HEK293 (cell line): ENCODE data around the gene TMC2.

Source experiments
- CTCF ChIA-PET: fragments of 350-600 bp; formaldehyde crosslinking; extraction: SDS; loops from one replicate; lab custom pipeline; 2021; ENCODE audit warnings: antibody characterized with exemption; lab: Yijun Ruan, JAX
- POLR2A ChIA-PET: fragments of 300-600 bp; formaldehyde crosslinking; extraction: SDS; loops from one replicate; lab custom pipeline; 2020; ENCODE audit warnings: antibody characterized with exemption, inconsistent platforms; lab: Yijun Ruan, JAX
- H3K27ac ChIP-seq: fragments of 200-500 bp; sonication (Bioruptor generic); 2 replicates; pipeline ENCODE4 v1.5.1; 2014; ENCODE audit warnings: low read depth, low read length, control low read depth, inconsistent platforms; ENCODE audit errors: extremely low read depth
- H3K36me3 ChIP-seq, 2 experiments: fragments of 200-500 bp in 1 of 2; sonication (Bioruptor generic) in 1 of 2; 1 replicate in 1 of 2; 2 replicates in 1 of 2; pipeline ENCODE4 v1.5.1; 2014 to 2017; ENCODE audit warnings: inconsistent platforms in 2 of 2, low read length in 2 of 2; ENCODE audit not compliant: control insufficient read depth in 2 of 2, insufficient read depth in 1 of 2
- H3K4me1 ChIP-seq: fragments of 200-500 bp; sonication (Bioruptor generic); 2 replicates; pipeline ENCODE4 v1.5.1; 2014; ENCODE audit warnings: mild to moderate bottlenecking, low read length, inconsistent platforms; ENCODE audit not compliant: control insufficient read depth, insufficient read depth
- H3K4me3 ChIP-seq: 2 replicates; pipeline ENCODE4 v1.5.1; 2011; ENCODE audit warnings: low read depth, mild to moderate bottlenecking, control low read depth, low read length, moderate library complexity
- H3K9me3 ChIP-seq: fragments of 200-500 bp; sonication (Bioruptor generic); 2 replicates; pipeline ENCODE4 v1.5.1; 2014; ENCODE audit warnings: low read depth, low read length, inconsistent platforms; ENCODE audit not compliant: control insufficient read depth, insufficient read depth
- BCL6B ChIP-seq: fragments of 450-650 bp; formaldehyde crosslinking; IDR thresholded peaks from 2 replicates; pipeline ENCODE4 v1.5.1; 2017; ENCODE audit warnings: missing biosample characterization, missing genetic modification characterization
- KLF1 ChIP-seq: fragments of 450-650 bp; formaldehyde crosslinking; IDR thresholded peaks from 2 replicates; pipeline ENCODE4 v1.5.1; 2016; ENCODE audit warnings: missing biosample characterization, missing genetic modification characterization
- KLF16 ChIP-seq: fragments of 450-650 bp; formaldehyde crosslinking; IDR thresholded peaks from 2 replicates; pipeline ENCODE4 v1.5.1; 2017; ENCODE audit warnings: missing biosample characterization, missing genetic modification characterization
- KLF17 ChIP-seq: fragments of 450-650 bp; formaldehyde crosslinking; IDR thresholded peaks from 2 replicates; pipeline ENCODE4 v1.5.1; 2016; ENCODE audit warnings: missing biosample characterization, missing genetic modification characterization
- OSR2 ChIP-seq: fragments of 450-650 bp; formaldehyde crosslinking; IDR thresholded peaks from 2 replicates; pipeline ENCODE4 v1.5.1; 2016; ENCODE audit warnings: missing biosample characterization, missing genetic modification characterization
- PRDM1 ChIP-seq: fragments of 450-650 bp; formaldehyde crosslinking; IDR thresholded peaks from 2 replicates; pipeline ENCODE4; 2016; ENCODE audit warnings: missing biosample characterization, missing genetic modification characterization
- REPIN1 ChIP-seq: fragments of 450-650 bp; formaldehyde crosslinking; IDR thresholded peaks from 2 replicates; pipeline ENCODE4 v1.5.1; 2017; ENCODE audit warnings: missing biosample characterization, missing genetic modification characterization, low read depth
- TSHZ1 ChIP-seq: fragments of 450-650 bp; formaldehyde crosslinking; IDR thresholded peaks from 2 replicates; pipeline ENCODE4 v1.5.1; 2016; ENCODE audit warnings: missing biosample characterization, missing genetic modification characterization, borderline replicate concordance
- ZBTB20 ChIP-seq: fragments of 450-650 bp; formaldehyde crosslinking; IDR thresholded peaks from 2 replicates; pipeline ENCODE4 v1.5.1; 2016; ENCODE audit warnings: missing biosample characterization, missing genetic modification characterization
- ZBTB21 ChIP-seq: fragments of 450-650 bp; formaldehyde crosslinking; IDR thresholded peaks from 2 replicates; pipeline ENCODE4 v1.5.1; 2017; ENCODE audit warnings: missing biosample characterization, missing genetic modification characterization
- ZBTB48 ChIP-seq: fragments of 450-650 bp; formaldehyde crosslinking; IDR thresholded peaks from 2 replicates; pipeline ENCODE4 v1.5.1; 2016; ENCODE audit warnings: missing biosample characterization, missing genetic modification characterization
- ZBTB6 ChIP-seq: fragments of 450-650 bp; formaldehyde crosslinking; IDR thresholded peaks from 2 replicates; pipeline ENCODE4 v1.5.1; 2017; ENCODE audit warnings: missing biosample characterization, missing genetic modification characterization
- ZFP37 ChIP-seq: fragments of 450-650 bp; formaldehyde crosslinking; IDR thresholded peaks from 2 replicates; pipeline ENCODE4 v1.5.1; 2016; ENCODE audit warnings: missing biosample characterization, missing genetic modification characterization
- ZFP41 ChIP-seq: fragments of 450-650 bp; formaldehyde crosslinking; IDR thresholded peaks from 2 replicates; pipeline ENCODE4 v1.5.1; 2016; ENCODE audit warnings: missing biosample characterization, missing genetic modification characterization, borderline replicate concordance
- ZNF112 ChIP-seq: fragments of 450-650 bp; formaldehyde crosslinking; IDR thresholded peaks from 2 replicates; pipeline ENCODE4 v1.5.0; 2017; ENCODE audit warnings: missing biosample characterization, missing genetic modification characterization
- ZNF174 ChIP-seq: fragments of 450-650 bp; formaldehyde crosslinking; IDR thresholded peaks from 2 replicates; pipeline ENCODE4 v1.5.0; 2017; ENCODE audit warnings: missing biosample characterization, mild to moderate bottlenecking, missing genetic modification characterization
- ZNF221 ChIP-seq: fragments of 450-650 bp; formaldehyde crosslinking; IDR thresholded peaks from 2 replicates; pipeline ENCODE4 v1.5.1; 2017; ENCODE audit warnings: missing biosample characterization, missing genetic modification characterization, borderline replicate concordance
- ZNF239 ChIP-seq: fragments of 450-650 bp; formaldehyde crosslinking; IDR thresholded peaks from 2 replicates; pipeline ENCODE4 v1.5.1; 2016; ENCODE audit warnings: missing biosample characterization, missing genetic modification characterization
- ZNF24 ChIP-seq: fragments of 450-650 bp; formaldehyde crosslinking; IDR thresholded peaks from 2 replicates; pipeline ENCODE4 v1.5.1; 2016; ENCODE audit warnings: missing biosample characterization, missing genetic modification characterization
- ZNF266 ChIP-seq: fragments of 450-650 bp; formaldehyde crosslinking; IDR thresholded peaks from 2 replicates; pipeline ENCODE4 v1.5.1; 2016; ENCODE audit warnings: missing biosample characterization, missing genetic modification characterization, low read depth
- ZNF362 ChIP-seq: fragments of 450-650 bp; formaldehyde crosslinking; IDR thresholded peaks from 2 replicates; pipeline ENCODE4 v1.5.1; 2016; ENCODE audit warnings: missing biosample characterization, missing genetic modification characterization
- ZNF394 ChIP-seq: fragments of 450-650 bp; formaldehyde crosslinking; IDR thresholded peaks from 2 replicates; pipeline ENCODE4 v1.5.1; 2016; ENCODE audit warnings: missing biosample characterization, missing genetic modification characterization, mild to moderate bottlenecking, moderate library complexity, borderline replicate concordance
- ZNF404 ChIP-seq: fragments of 450-650 bp; formaldehyde crosslinking; IDR thresholded peaks from 2 replicates; pipeline ENCODE4 v1.5.1; 2017; ENCODE audit warnings: missing biosample characterization, missing genetic modification characterization
- ZNF510 ChIP-seq: fragments of 450-650 bp; formaldehyde crosslinking; IDR thresholded peaks from 2 replicates; pipeline ENCODE4 v1.5.1; 2018; ENCODE audit warnings: mild to moderate bottlenecking, missing genetic modification characterization, missing biosample characterization; ENCODE audit not compliant: insufficient replicate concordance
- ZNF521 ChIP-seq: fragments of 450-650 bp; formaldehyde crosslinking; IDR thresholded peaks from 2 replicates; pipeline ENCODE4 v1.5.1; 2017; ENCODE audit warnings: missing biosample characterization, mild to moderate bottlenecking, missing genetic modification characterization
- ZNF555 ChIP-seq: fragments of 450-650 bp; formaldehyde crosslinking; conservative IDR thresholded peaks from 2 replicates; pipeline ENCODE4 v1.5.1; 2017; ENCODE audit warnings: missing biosample characterization, mild to moderate bottlenecking, missing genetic modification characterization, inconsistent platforms
- ZNF600 ChIP-seq: fragments of 450-650 bp; formaldehyde crosslinking; IDR thresholded peaks from 2 replicates; pipeline ENCODE4 v1.5.1; 2016; ENCODE audit warnings: missing biosample characterization, missing genetic modification characterization
- ZNF610 ChIP-seq: fragments of 450-650 bp; formaldehyde crosslinking; IDR thresholded peaks from 2 replicates; pipeline ENCODE4 v1.5.1; 2016; ENCODE audit warnings: missing biosample characterization, missing genetic modification characterization, borderline replicate concordance
- ZNF629 ChIP-seq: fragments of 450-650 bp; formaldehyde crosslinking; IDR thresholded peaks from 2 replicates; pipeline ENCODE4 v1.5.1; 2017; ENCODE audit warnings: missing biosample characterization, missing genetic modification characterization
- ZNF843 ChIP-seq: fragments of 450-650 bp; formaldehyde crosslinking; IDR thresholded peaks from 2 replicates; pipeline ENCODE4 v1.5.1; 2016; ENCODE audit warnings: missing biosample characterization, missing genetic modification characterization
- ZXDB ChIP-seq: fragments of 450-650 bp; formaldehyde crosslinking; IDR thresholded peaks from 2 replicates; pipeline ENCODE4 v1.5.1; 2016; ENCODE audit warnings: missing biosample characterization, missing genetic modification characterization

TMC2 gene

GRCh38 chr20:2688041-2688591 lies 151.7 kb downstream of the TMC2 start:
- H3K4me3 ChIP-seq, result no peak overlapping the region
- H3K36me3 ChIP-seq, result peaks cover 0 to 4% of the 10 kb centered on the region in 2 experiments; a peak in 1 of 3 replicates
- 0 out of 2 replicates have a peak, but pooled peaks cover 2% of the 10 kb centered on the region for H3K4me1 ChIP-seq
- peak overlapping the region; percentile 22; the same call in 1 of the 2 replicates for H3K27ac ChIP-seq
- POLR2A ChIA-PET, result interaction anchor here (0.7 to 1.2 kb wide), 3 partner anchors 35 to 217 kb away, joined by 3 to 5 read pairs (median 3); partner anchors contain the start of gene NOP56
- CTCF ChIA-PET, result interaction anchor here (0.6 to 5.9 kb wide), 29 partner anchors 9 to 1397 kb away, joined by 3 to 48 read pairs (median 4); partner anchors contain the start of gene C20orf141
- no peaks in the 10 kb centered on the region for H3K9me3 ChIP-seq
- TF ChIP-seq ZNF266 (tag by site-specific recombination), result no peak
- TF ChIP-seq ZNF610 (tag by site-specific recombination), result no peak
- TF ChIP-seq TSHZ1, result no peak
- TF ChIP-seq REPIN1 (tag by site-specific recombination), result no peak
- no peak for TF ChIP-seq ZNF521 (tag by site-specific recombination)
- no peak for TF ChIP-seq ZXDB
- TF ChIP-seq ZNF555 (tag by site-specific recombination), result no peak
- no peak for TF ChIP-seq ZNF843 (tag by site-specific recombination)
- no peak for TF ChIP-seq KLF1 (tag by site-specific recombination)
- no peak for TF ChIP-seq ZBTB6 (tag by site-specific recombination)
- TF ChIP-seq ZBTB21, result no peak
- TF ChIP-seq ZNF629 (tag by site-specific recombination), result 0 out of 2 replicates have a peak, but pooled peaks have one; percentile 21
- TF ChIP-seq OSR2 (tag by site-specific recombination), result no peak
- TF ChIP-seq ZNF221 (tag by site-specific recombination), result no peak
- no peak for TF ChIP-seq KLF16
- 0 out of 2 replicates have a peak, but pooled peaks have one; percentile 22 for TF ChIP-seq KLF17 (tag by site-specific recombination)
- no peak for TF ChIP-seq ZBTB48 (tag by site-specific recombination)
- TF ChIP-seq ZNF239, result no peak
- 0 out of 2 replicates have a peak, but pooled peaks have one; percentile 50 for TF ChIP-seq ZNF362
- no peak for TF ChIP-seq ZNF404
- TF ChIP-seq BCL6B (tag by site-specific recombination), result no peak
- no peak for TF ChIP-seq ZNF510 (tag by site-specific recombination)
- TF ChIP-seq ZBTB20 (tag by site-specific recombination), result peak; percentile 81
- no peak for TF ChIP-seq ZFP37 (tag by site-specific recombination)
- no peak for TF ChIP-seq PRDM1 (tag by site-specific recombination)
- peak; percentile 46; the same call in 1 of the 2 replicates for TF ChIP-seq ZNF600
- TF ChIP-seq ZNF24 (tag by site-specific recombination), result no peak
- no peak for TF ChIP-seq ZNF174 (tag by site-specific recombination)
- TF ChIP-seq ZNF394 (tag by site-specific recombination), result no peak
- TF ChIP-seq ZNF112 (tag by site-specific recombination), result no peak
- TF ChIP-seq ZFP41, result no peak
